HL-60 (cell line): ENCODE results near the gene TGIF2.
A peak's percentile ranks its signal among the peaks of the same experiment; 100 is the strongest.

Source experiments
- DNase-seq, 2 experiments: peaks; one replicate each; pipeline ENCODE4 v3.0.0-alpha.2; 2010 to 2020; ENCODE audit warnings: low read depth in 1 of 2, low spot score in 1 of 2
- H3K27ac ChIP-seq: fragments of 250-450 bp; sonication (Bioruptor Pico); replicated peaks from 2 replicates; pipeline ENCODE4 v1.5.1; 2020; ENCODE audit warnings: mild to moderate bottlenecking, moderate library complexity
- H3K27me3 ChIP-seq: fragments of 250-450 bp; sonication (Bioruptor Pico); 2 replicates; pipeline ENCODE4 v1.5.1; 2021; ENCODE audit warnings: mild to moderate bottlenecking, moderate library complexity; ENCODE audit not compliant: insufficient read depth, poor library complexity, severe bottlenecking
- H3K4me3 ChIP-seq: replicated peaks from 2 replicates; pipeline ENCODE4 v1.5.1; 2011; ENCODE audit warnings: mild to moderate bottlenecking, control low read depth, low read length; ENCODE audit not compliant: insufficient read depth
- GABPA ChIP-seq: IDR thresholded peaks from 2 replicates; pipeline ENCODE4 v1.6.1; 2012; ENCODE audit warnings: low read depth
- POLR2AphosphoS5 ChIP-seq: IDR thresholded peaks from 2 replicates; pipeline ENCODE4 v1.6.1; 2012; ENCODE audit warnings: low read depth
- SPI1 ChIP-seq: IDR thresholded peaks from 2 replicates; pipeline ENCODE4 v1.6.1; 2012; ENCODE audit warnings: low read depth, mild to moderate bottlenecking, borderline replicate concordance
- TF ChIP-seq, protein P1 (sequence below): IDR thresholded peaks from one replicate; pipeline ENCODE4 v1.5.1; 2011; ENCODE audit warnings: low read length, control low read depth, inconsistent platforms; ENCODE audit not compliant: insufficient read depth
- TF ChIP-seq, protein P2 (sequence below): IDR thresholded peaks from 2 replicates; pipeline ENCODE4 v1.6.1; 2012; ENCODE audit warnings: low read depth; ENCODE audit not compliant: insufficient replicate concordance

The TGIF2 gene

DNA sequence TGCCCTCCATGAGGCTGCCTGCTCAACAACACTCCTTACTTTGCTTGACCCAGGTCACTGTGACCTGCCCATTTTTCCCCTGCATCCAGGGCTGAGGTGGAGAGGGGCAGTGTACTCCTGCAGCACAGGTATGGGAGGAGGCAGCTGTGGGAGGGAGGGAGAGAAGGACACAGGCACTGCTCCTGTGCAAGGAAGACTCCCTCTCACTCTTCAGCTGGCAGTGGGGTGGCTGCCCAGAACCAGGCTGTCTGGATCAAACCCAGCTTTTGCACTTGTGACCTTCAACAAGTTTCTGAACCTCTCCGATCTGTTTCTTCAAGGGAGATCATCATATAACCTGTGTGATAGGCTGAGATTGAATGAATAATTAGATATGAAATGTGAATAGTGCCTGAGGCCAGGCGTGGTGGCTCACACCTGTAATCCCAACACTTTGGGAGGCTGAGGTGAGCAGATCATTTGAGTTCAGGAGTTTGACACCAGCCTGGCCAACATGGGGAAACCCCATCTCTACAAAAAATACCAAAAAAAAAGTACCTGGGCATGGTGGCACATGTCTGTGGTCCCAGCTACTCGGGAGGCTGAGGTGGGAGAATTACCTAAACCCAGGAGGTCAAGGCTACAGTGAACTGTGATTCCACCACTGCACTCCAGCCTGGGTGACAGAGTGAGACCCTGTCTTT, 14.1 kb downstream of the TGIF2 start:
- no peak overlapping the region for H3K27ac ChIP-seq
- no peaks in the 10 kb centered on the region for H3K27me3 ChIP-seq
- DNase-seq, result no peak
- H3K4me3 ChIP-seq, result no peak overlapping the region
- TF ChIP-seq POLR2AphosphoS5 (0 out of 2 replicates have a peak, but pooled peaks have one; percentile 23), GABPA (no peak), SPI1 (no peak)
- TF ChIP-seq, protein P1, sequence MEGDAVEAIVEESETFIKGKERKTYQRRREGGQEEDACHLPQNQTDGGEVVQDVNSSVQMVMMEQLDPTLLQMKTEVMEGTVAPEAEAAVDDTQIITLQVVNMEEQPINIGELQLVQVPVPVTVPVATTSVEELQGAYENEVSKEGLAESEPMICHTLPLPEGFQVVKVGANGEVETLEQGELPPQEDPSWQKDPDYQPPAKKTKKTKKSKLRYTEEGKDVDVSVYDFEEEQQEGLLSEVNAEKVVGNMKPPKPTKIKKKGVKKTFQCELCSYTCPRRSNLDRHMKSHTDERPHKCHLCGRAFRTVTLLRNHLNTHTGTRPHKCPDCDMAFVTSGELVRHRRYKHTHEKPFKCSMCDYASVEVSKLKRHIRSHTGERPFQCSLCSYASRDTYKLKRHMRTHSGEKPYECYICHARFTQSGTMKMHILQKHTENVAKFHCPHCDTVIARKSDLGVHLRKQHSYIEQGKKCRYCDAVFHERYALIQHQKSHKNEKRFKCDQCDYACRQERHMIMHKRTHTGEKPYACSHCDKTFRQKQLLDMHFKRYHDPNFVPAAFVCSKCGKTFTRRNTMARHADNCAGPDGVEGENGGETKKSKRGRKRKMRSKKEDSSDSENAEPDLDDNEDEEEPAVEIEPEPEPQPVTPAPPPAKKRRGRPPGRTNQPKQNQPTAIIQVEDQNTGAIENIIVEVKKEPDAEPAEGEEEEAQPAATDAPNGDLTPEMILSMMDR, result no peak

DNA sequence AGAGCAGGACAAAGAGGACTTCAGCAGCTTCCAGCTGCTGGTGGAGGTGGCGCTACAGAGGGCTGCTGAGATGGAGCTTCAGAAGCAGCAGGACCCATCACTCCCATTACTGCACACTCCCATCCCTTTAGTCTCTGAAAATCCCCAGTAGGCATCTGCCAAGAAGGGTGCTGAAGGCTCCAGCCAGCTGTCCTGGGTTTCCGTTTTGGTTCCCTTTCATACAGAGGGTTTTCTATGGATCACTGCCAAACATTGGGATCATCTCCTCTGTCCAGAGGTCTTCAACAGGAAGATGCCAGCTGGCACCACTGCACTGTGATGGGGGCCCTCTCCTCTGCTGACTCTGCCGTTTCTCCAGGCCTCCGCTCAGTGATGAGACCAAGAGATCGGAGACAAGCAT, 17.9 kb downstream of the TGIF2 start:
- no peaks in the 10 kb centered on the region for H3K27me3 ChIP-seq
- no peak overlapping the region for H3K27ac ChIP-seq
- TF ChIP-seq POLR2AphosphoS5 (no peak), SPI1 (no peak), GABPA (no peak)
- TF ChIP-seq, protein P2, sequence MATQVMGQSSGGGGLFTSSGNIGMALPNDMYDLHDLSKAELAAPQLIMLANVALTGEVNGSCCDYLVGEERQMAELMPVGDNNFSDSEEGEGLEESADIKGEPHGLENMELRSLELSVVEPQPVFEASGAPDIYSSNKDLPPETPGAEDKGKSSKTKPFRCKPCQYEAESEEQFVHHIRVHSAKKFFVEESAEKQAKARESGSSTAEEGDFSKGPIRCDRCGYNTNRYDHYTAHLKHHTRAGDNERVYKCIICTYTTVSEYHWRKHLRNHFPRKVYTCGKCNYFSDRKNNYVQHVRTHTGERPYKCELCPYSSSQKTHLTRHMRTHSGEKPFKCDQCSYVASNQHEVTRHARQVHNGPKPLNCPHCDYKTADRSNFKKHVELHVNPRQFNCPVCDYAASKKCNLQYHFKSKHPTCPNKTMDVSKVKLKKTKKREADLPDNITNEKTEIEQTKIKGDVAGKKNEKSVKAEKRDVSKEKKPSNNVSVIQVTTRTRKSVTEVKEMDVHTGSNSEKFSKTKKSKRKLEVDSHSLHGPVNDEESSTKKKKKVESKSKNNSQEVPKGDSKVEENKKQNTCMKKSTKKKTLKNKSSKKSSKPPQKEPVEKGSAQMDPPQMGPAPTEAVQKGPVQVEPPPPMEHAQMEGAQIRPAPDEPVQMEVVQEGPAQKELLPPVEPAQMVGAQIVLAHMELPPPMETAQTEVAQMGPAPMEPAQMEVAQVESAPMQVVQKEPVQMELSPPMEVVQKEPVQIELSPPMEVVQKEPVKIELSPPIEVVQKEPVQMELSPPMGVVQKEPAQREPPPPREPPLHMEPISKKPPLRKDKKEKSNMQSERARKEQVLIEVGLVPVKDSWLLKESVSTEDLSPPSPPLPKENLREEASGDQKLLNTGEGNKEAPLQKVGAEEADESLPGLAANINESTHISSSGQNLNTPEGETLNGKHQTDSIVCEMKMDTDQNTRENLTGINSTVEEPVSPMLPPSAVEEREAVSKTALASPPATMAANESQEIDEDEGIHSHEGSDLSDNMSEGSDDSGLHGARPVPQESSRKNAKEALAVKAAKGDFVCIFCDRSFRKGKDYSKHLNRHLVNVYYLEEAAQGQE, result no peak
- TF ChIP-seq, protein P1, result no peak
- no peak for DNase-seq
- no peak overlapping the region for H3K4me3 ChIP-seq

DNA sequence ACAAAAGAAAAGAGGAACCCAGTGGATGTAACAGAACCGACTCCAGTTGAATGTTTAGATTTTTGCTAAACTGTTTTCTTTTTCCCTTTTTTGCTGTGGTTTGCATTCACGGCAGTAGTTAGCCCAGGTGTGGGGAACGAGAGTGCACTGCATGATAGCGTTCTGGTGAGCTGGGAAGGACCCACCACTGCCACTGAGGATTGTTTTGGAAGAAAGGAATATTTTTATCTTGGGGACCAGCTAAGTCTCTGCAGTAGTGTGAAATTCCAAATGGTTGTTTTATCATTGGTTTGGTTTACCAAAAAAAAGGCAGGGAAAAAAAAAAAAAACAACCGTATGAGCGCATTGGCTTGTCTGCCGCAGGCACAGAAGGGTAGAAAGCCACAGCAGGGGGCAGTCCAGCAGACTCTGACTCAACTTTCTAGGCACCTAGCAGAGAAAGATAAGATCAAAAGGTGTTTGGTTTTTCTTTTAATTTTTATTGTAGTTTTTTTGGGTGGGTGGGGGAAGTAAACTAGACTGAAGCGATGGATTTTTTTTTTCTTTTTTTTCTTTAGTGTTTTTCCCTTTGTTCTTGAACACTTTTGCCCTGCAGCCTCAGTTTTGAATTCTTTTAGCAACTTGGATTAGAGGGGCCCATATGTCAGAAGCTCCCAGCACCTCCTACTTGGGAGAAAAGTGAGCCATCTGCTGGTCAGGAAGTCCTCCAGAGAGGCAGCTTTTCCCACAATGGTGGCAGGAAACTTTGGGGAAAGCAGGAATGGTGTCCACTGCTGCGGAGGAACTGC, 18.7 kb downstream of the TGIF2 start:
- DNase-seq, result no peak
- Histone ChIP-seq H3K27ac (no peak overlapping the region), H3K4me3 (no peak overlapping the region), H3K27me3 (no peaks in the 10 kb centered on the region)
- TF ChIP-seq POLR2AphosphoS5, result no peak
- peak; percentile 20; the same call in 1 of the 2 replicates for TF ChIP-seq SPI1

DNA sequence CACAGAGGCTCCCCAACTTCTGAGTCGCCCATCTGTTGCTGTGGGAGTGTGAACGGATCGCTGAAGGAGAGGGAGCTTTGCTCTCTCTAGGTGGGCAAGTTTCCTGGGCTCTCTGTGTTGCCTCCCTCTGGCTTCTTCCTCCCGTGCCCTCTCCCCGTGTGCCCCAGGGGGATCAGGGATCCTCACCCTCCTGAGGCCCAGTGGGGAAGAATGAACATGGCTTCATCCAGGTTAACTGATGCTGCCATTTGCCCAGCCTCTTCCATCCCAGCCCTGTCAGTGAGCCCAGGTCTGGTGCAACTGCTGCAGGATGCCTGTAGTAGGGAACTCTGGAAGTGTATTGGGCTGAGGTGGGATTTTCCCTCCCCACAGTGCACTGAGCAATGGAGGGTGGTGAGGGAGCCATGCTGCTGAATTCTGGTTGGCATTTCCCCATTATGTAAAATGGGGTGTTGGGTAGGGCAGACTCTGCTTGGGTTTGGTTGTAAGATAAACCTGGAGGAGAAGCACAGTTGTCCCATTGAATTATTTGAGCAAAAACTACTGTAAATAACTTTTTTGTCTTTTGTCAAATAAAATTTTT, 20.0 kb downstream of the TGIF2 start:
- TF ChIP-seq, protein P1, result no peak
- no peak for TF ChIP-seq GABPA
- TF ChIP-seq POLR2AphosphoS5, result no peak
- TF ChIP-seq, protein P2, result no peak
- no peak for TF ChIP-seq SPI1
- no peak for DNase-seq
- Histone ChIP-seq H3K27me3 (no peaks in the 10 kb centered on the region), H3K4me3 (no peak overlapping the region), H3K27ac (no peak overlapping the region)
